Neural cell (in vitro differentiated cells): ENCODE measurements around the gene ZSCAN1. TPM values are rescaled to one million over a fixed set of nuclear protein-coding genes. Genes with fewer than 3 reads are reported as not detected.

Source experiments
- H2AFZ ChIP-seq: fragments of 200-600, 300-800 bp; sonication (generic), shearing (Covaris generic); 2 replicates; pipeline ENCODE4 v1.6.0; 2014; ENCODE audit warnings: low read depth, mild to moderate bottlenecking, antibody characterized with exemption, low read length, moderate library complexity
- H3F3A ChIP-seq: fragments of 200-600 bp; shearing (Covaris generic); 2 replicates; pipeline ENCODE4 v1.6.1; 2016; ENCODE audit warnings: mild to moderate bottlenecking, moderate library complexity, mixed read lengths, antibody characterized with exemption, low read length; ENCODE audit not compliant: insufficient read depth, poor library complexity, severe bottlenecking
- H3K27ac ChIP-seq: fragments of 200-600, 300-800 bp; sonication (generic), shearing (Covaris generic); 2 replicates; pipeline ENCODE4 v1.5.1; 2014; ENCODE audit warnings: mild to moderate bottlenecking, low read length, moderate library complexity
- H3K27me3 ChIP-seq: fragments of 300-800, 200-600 bp; sonication (generic), shearing (Covaris generic); 2 replicates; pipeline ENCODE4 v1.6.0; 2014; ENCODE audit warnings: mild to moderate bottlenecking, low read depth, low read length, moderate library complexity; ENCODE audit not compliant: insufficient read depth
- H3K36me3 ChIP-seq: fragments of 300-800, 200-600 bp; sonication (generic), shearing (Covaris generic); 2 replicates; pipeline ENCODE4 v1.5.1; 2014; ENCODE audit warnings: mild to moderate bottlenecking, antibody characterized with exemption, low read length, moderate library complexity; ENCODE audit not compliant: insufficient read depth
- H3K4me2 ChIP-seq: fragments of 300-800, 200-600 bp; sonication (generic), shearing (Covaris generic); 2 replicates; pipeline ENCODE4 v1.6.0; 2014; ENCODE audit warnings: mild to moderate bottlenecking, low read length
- H3K4me3 ChIP-seq: fragments of 300-800, 200-600 bp; sonication (generic), shearing (Covaris generic); 2 replicates; pipeline ENCODE4 v1.5.1; 2014; ENCODE audit warnings: mild to moderate bottlenecking, low read length, moderate library complexity
- H3K79me2 ChIP-seq: fragments of 200-600 bp; shearing (Covaris generic); replicated peaks from 2 replicates; pipeline ENCODE4 v1.6.0; 2014; ENCODE audit warnings: mild to moderate bottlenecking, low read length, moderate library complexity; ENCODE audit not compliant: insufficient read depth
- H3K9ac ChIP-seq: fragments of 300-800, 200-600 bp; sonication (generic), shearing (Covaris generic); 2 replicates; pipeline ENCODE4 v1.6.1; 2016; ENCODE audit warnings: mild to moderate bottlenecking, low read length, mixed read lengths
- H3K9me2 ChIP-seq: fragments of 200-600 bp; shearing (Covaris generic); 2 replicates; pipeline ENCODE4 v1.6.1; 2016; ENCODE audit warnings: mild to moderate bottlenecking, low read length, mixed read lengths; ENCODE audit not compliant: insufficient read depth
- H3K9me3 ChIP-seq: fragments of 200-600, 300-800 bp; sonication (generic), shearing (Covaris generic); 2 replicates; pipeline ENCODE4 v1.6.1; 2016; ENCODE audit warnings: mild to moderate bottlenecking, mixed run types, low read length, moderate library complexity, mixed read lengths
- H4K20me1 ChIP-seq: fragments of 200-600 bp; shearing (Covaris generic); 2 replicates; pipeline ENCODE4 v1.6.1; 2016; ENCODE audit warnings: mild to moderate bottlenecking, mixed run types; ENCODE audit not compliant: insufficient read depth
- CTCF ChIP-seq: fragments of 450-650 bp; IDR thresholded peaks from 2 replicates; pipeline ENCODE4 v1.5.1; 2014; ENCODE audit warnings: antibody characterized with exemption, mild to moderate bottlenecking, moderate library complexity; ENCODE audit not compliant: poor library complexity, severe bottlenecking
- EP300 ChIP-seq: fragments of 450-650 bp; conservative IDR thresholded peaks from 2 replicates; pipeline ENCODE4 v1.6.1; 2014; ENCODE audit warnings: antibody characterized with exemption, mild to moderate bottlenecking, moderate library complexity; ENCODE audit not compliant: poor library complexity, severe bottlenecking
- EZH2 ChIP-seq: fragments of 200-600, 300-800 bp; shearing (Covaris generic), sonication (generic); IDR thresholded peaks from 2 replicates; pipeline ENCODE4 v1.6.1; 2014; ENCODE audit warnings: antibody characterized with exemption, low read length, borderline replicate concordance, mild to moderate bottlenecking; ENCODE audit not compliant: insufficient read depth, poor library complexity, severe bottlenecking
- MXI1 ChIP-seq: fragments of 450-650 bp; conservative IDR thresholded peaks from 2 replicates; pipeline ENCODE4 v1.6.1; 2014; ENCODE audit warnings: antibody characterized with exemption, mild to moderate bottlenecking; ENCODE audit not compliant: poor library complexity, severe bottlenecking
- POLR2AphosphoS5 ChIP-seq: IDR thresholded peaks from 2 replicates; pipeline ENCODE4 v1.6.1; 2012
- REST ChIP-seq: IDR thresholded peaks from 2 replicates; pipeline ENCODE4 v1.6.1; 2012; ENCODE audit warnings: borderline replicate concordance
- SMC3 ChIP-seq: fragments of 450-650 bp; conservative IDR thresholded peaks from 2 replicates; pipeline ENCODE4 v1.6.1; 2014; ENCODE audit warnings: antibody characterized with exemption, mild to moderate bottlenecking, moderate library complexity; ENCODE audit not compliant: poor library complexity
- polyA plus RNA-seq: library from polyadenylated mRNA; depleted of rRNA; stranded (reverse); fragments of >200 nt; gene quantifications from 2 replicates; pipeline ENCODE4 v1.2.3, GENCODE V29; 2014

The ZSCAN1 gene
- polyA plus RNA-seq, 1 donor from 2014 or later: 6.3 TPM

- H3K27ac ChIP-seq: no peak overlapping the region
- H3K79me2 ChIP-seq: no peaks in the 10 kb centered on the region
- H2AFZ ChIP-seq: no peak overlapping the region
- no peaks in the 10 kb centered on the region for H3K9me2 ChIP-seq
- no peak overlapping the region for H3K4me3 ChIP-seq
- H4K20me1 ChIP-seq: no peaks in the 10 kb centered on the region
- H3K27me3 ChIP-seq: no peaks in the 10 kb centered on the region
- H3K9me3 ChIP-seq: peaks cover 28% of the 10 kb centered on the region
- H3K9ac ChIP-seq: no peak overlapping the region
- H3K4me2 ChIP-seq: no peak overlapping the region
- peaks cover 26% of the 10 kb centered on the region for H3K36me3 ChIP-seq
- no peak for TF ChIP-seq SMC3
- TF ChIP-seq MXI1: no peak
- no peak for TF ChIP-seq EZH2
- TF ChIP-seq POLR2AphosphoS5: no peak
- no peak for TF ChIP-seq EP300
- no peak for TF ChIP-seq REST
- H3F3A ChIP-seq: no peaks in the 10 kb centered on the region
These were observed 53.2 kb downstream of the ZSCAN1 start for GRCh38 chr19:58086825-58087710.

GRCh38 chr19:58088521-58089052 is 54.8 kb downstream of the ZSCAN1 start:
- Histone ChIP-seq H2AFZ (no peak overlapping the region), H3K4me3 (no peak overlapping the region), H3K79me2 (peaks cover 3% of the 10 kb centered on the region), H3K9me2 (no peaks in the 10 kb centered on the region), H3K27me3 (no peaks in the 10 kb centered on the region), H3K9me3 (peaks cover 38% of the 10 kb centered on the region), H4K20me1 (no peaks in the 10 kb centered on the region), H3K9ac (no peak overlapping the region), H3K36me3 (peaks cover 30% of the 10 kb centered on the region), H3K27ac (no peak overlapping the region), H3K4me2 (no peak overlapping the region), H3F3A (no peaks in the 10 kb centered on the region)
- no peak for TF ChIP-seq CTCF
